Activated CD8-positive, alpha-beta memory T cell treated with anti-CD3 and anti-CD28 coated beads for 1 hour (primary cell): ENCODE results near the gene PJVK.
A peak's percentile ranks its signal among the peaks of the same experiment; 100 is the strongest.
"Not testable (repeated sequence)": the region's sequence is repeated elsewhere in the genome, so short reads cannot be mapped to it uniquely, and the experiment has no call there.

Experiments used
- DNase-seq, 2 donors: peaks; one replicate each; pipeline ENCODE4 v3.0.0-alpha.2; 2020; ENCODE audit warnings: low read depth in 1 of 2; ENCODE audit errors: extremely low read depth in 1 of 2

PJVK gene

GRCh38 chr2:178428396-178428806 lies 22.8 kb upstream of the PJVK start:
- DNase-seq: no peak

DNA sequence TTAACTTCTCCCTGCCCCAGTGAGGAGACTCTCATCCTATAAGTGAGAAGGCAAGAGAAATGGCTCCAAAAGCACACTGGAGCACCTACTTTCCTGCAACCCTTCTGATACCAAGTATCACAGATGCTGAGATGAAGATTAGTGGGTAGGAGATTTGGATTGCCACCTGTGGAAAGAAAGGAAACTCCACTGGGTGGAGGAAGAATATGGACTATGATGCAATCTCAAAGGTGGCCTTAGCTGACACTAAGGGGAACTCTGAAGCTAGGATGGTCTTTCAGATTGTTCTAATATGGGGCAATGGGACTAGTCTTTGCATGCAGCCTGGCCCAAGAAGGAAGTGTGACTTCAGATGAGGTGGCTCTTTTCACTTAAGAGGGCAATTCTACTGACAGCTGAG lies 21.8 kb upstream of the PJVK start:
- no peak for DNase-seq

- DNase-seq: no peak
These were observed 14.5 kb upstream of the PJVK start for GRCh38 chr2:178436662-178437061.

- no peak for DNase-seq
These were observed 9.8 kb upstream of the PJVK start for GRCh38 chr2:178441426-178441825.

GRCh38 chr2:178448968-178449661 lies 2.1 kb upstream of the PJVK start:
- DNase-seq: no peak

DNA sequence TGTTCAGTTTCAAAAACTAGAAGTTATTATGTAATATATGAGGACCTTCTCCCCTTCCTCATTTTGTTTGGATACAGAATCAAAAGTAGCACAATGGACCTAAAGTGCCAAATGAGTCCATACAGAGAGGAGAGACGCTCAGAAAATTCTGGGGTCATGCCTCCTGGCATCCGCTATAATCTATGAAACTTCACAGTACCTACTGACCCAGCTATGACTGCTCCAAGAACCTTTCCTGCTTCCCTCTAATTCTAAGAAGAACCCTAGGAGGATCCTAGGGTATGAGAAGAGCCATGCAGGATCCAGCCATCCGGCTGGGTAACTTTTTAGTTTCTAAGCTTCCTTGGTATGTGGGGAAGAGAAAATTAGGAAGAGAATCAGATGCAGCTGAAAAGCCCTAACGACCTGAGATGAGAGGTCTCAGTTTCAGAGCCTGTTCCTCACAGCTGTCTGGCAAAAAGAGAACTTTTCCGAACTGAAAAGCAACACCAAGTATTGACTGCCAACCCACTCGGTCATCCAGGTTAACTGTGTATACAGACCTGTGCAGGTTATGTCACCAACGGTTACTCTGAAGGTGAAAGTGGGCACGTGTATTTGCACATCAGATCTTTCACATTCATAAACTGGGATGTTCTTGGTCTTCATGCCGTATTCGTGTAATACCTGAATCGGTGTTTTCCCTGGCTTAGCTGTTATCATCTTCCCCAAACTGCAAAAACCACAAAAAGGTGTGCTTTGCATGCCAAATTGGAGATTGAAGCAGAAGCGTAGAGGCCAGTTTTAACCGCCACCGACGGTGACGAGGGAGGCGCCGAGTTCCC lies 1.3 kb upstream of the PJVK start:
- DNase-seq: no peak

- peak in 1 of 2 donors; percentile 45 for DNase-seq
These were observed 729 bp upstream of the PJVK start for GRCh38 chr2:178450524-178450773.

DNA sequence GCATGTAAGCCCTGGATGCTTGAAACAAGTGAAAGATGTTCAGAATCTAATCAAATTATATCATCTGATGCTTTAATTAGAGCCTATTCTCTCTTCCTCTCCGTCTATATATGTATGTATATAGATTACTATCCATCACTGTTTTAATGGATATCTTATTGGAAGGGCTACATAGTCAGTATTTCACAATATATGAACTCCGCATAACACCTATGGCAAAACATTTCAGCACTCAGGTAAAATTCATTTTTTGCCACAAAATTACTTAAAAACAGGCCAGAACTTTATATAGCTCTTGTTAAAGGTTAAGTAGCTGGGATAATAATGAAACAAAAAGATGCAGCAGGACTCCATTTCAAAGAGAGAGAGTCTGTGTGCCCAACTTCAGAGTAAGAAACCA lies 1.2 kb downstream of the PJVK start:
- no peak for DNase-seq

DNA sequence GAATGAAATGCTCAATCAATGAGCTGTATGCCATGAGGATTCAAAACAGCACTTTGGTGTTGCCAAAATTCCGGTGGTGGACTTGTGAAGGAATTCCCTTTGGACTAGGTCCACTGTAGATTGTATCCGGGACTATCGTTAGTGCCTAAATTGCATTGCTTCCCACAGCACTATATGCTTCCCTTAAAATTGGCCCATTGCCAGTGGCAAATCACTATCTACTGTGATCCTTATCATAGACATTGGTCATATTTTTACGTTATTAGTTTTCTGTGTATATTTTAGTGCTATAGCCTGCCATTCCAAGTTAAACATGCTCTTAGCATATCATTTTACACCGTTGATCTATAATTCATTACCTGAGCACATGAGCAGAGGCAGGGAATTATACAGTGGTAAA lies 1.7 kb downstream of the PJVK start:
- no peak for DNase-seq

DNA sequence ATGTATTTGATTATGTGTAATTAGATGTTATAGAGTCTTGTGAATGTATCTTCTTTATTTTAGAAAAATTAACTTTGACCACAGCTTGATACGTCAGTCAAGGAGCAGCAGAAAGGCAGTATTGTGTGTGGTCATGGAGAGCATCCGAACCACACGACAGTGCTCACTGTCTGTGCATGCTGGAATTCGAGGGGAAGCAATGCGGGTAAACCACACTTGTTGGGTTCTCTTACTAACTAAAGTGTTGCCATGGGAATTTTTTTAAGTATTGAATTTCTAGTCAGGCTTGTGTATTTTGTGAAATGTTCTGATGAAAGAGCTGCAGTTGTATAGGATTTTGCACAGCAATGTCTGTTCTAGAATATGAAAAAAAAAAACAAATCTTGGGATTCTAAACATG lies 4.8 kb downstream of the PJVK start:
- DNase-seq: no peak

- DNase-seq: no peak
These were observed 6.3 kb downstream of the PJVK start for GRCh38 chr2:178457390-178457886.

GRCh38 chr2:178469219-178469849 lies 18.2 kb downstream of the PJVK start:
- DNase-seq: no peak

GRCh38 chr2:178471313-178471712 lies 20.1 kb downstream of the PJVK start:
- DNase-seq: not testable (repeated sequence)

DNA sequence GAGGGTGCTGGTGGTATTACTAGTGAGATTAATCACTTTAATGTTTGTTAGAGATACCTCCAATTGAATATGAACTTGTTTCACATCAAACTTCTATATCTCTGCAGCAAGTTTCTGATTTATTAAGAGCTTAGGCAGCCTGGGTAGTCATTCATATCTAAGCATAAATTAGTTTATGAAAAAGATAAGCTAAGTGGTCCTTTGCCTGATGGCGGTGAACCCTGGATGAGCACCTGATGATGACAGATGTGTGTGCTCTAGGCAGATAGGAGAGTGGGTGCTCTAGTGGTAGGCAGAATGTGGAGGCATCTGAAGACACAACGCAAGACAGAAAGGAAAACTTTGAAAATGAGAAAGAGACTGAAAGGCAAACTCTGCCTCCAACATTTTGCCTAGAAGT lies 22.2 kb downstream of the PJVK start:
- no peak for DNase-seq

DNA sequence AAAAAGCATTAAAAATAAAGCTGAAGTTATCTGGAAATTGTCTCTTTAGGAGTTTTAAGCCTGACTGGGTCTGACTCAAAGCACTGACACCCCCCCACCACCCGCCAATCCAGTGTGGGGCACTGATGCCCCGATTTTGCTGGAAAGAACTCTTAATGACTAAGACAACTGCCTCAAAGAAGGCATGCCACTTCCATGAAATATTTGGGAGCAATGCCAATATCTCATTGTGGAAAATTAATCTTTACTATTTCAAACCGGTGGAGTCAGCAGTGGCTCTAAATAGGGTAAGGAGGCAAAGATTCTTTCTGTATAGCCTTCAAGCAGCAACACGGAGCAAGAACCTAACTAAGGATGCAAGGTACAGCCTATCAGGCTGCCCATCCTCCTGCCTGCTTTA lies 22.8 kb downstream of the PJVK start:
- DNase-seq: no peak

GRCh38 chr2:178474560-178474959 lies 23.4 kb downstream of the PJVK start:
- DNase-seq: no peak

- DNase-seq: no peak
These were observed 25.3 kb downstream of the PJVK start for GRCh38 chr2:178476477-178476876.

GRCh38 chr2:178477443-178478129 lies 26.4 kb downstream of the PJVK start:
- no peak for DNase-seq

GRCh38 chr2:178478130-178478438 lies 26.9 kb downstream of the PJVK start:
- no peak for DNase-seq

- DNase-seq: peak; percentile 60 to 80
These were observed 27.5 kb downstream of the PJVK start, which contains the start of gene FKBP7 for GRCh38 chr2:178478439-178479274. Gene FKBP7, minus strand, starts transcription at chr2:178478600. Its CDS starts 101 bp downstream, at chr2:178478499.

GRCh38 chr2:178479275-178479616 lies 28.1 kb downstream of the PJVK start:
- DNase-seq: no peak
